Measurements from ENCODE around the gene NGRN. TPM values are rescaled to one million over a fixed set of nuclear protein-coding genes. Genes with fewer than 3 reads are reported as not detected.
A peak's percentile ranks its signal among the peaks of the same experiment; 100 is the strongest.

The NGRN gene
- polyA plus RNA-seq, 1 of the 3 experiments (the other 2 are of a cell fraction), result 48.2 TPM

GRCh38 chr15:90233387-90234095, 31.9 kb upstream of the NGRN start, which contains the start of gene CIB1 (continued):
- TF ChIP-seq CTCF (IDR thresholded peaks at IDR 0.05) (0 out of 2 replicates have a peak, but pooled peaks have one; percentile 13), RXRA (IDR thresholded peaks at IDR 0.05; ENCODE audit: borderline replicate concordance, low read depth) (no peak), EP300 (IDR thresholded peaks at IDR 0.05; ENCODE audit: borderline replicate concordance in 1 of 2, low read depth in 1 of 2, low read length in 1 of 2) (no peak), TAF1 (IDR thresholded peaks at IDR 0.05; ENCODE audit: borderline replicate concordance, low read depth, low read length) (no peak; the same call in 1 of the 2 replicates), USF2 (IDR thresholded peaks at IDR 0.05; ENCODE audit: borderline replicate concordance, low read depth, low read length) (no peak), RCOR1 (IDR thresholded peaks at IDR 0.05; ENCODE audit: low read length) (no peak), REST (IDR thresholded peaks at IDR 0.05; ENCODE audit: low read depth, low read length) (0 out of 2 replicates have a peak, but pooled peaks have one; percentile 4), NRF1 (IDR thresholded peaks at IDR 0.05; ENCODE audit: low read depth, low read length) (no peak), CHD2 (IDR thresholded peaks at IDR 0.05; ENCODE audit: low read length, partially characterized antibody) (no peak), GABPA (IDR thresholded peaks at IDR 0.05; ENCODE audit: low read depth) (peak; percentile 49; the same call in 1 of the 2 replicates), YY1 (IDR thresholded peaks at IDR 0.05; ENCODE audit: low read depth) (no peak; the same call in 1 of the 2 replicates), SIN3A (IDR thresholded peaks at IDR 0.05; ENCODE audit: borderline replicate concordance, low read depth, low read length) (0 out of 2 replicates have a peak, but pooled peaks have one; percentile 73), PBX3 (IDR thresholded peaks at IDR 0.05) (peak; percentile 38), MEF2A (IDR thresholded peaks at IDR 0.05; ENCODE audit: borderline replicate concordance, low read depth) (no peak), EZH2phosphoT487 (IDR thresholded peaks at IDR 0.05; ENCODE audit: borderline replicate concordance, low read depth) (no peak), FOSL2 (IDR thresholded peaks at IDR 0.05; ENCODE audit: borderline replicate concordance, low read depth) (no peak)
